Mesenteric fat pad (tissue), 1 donor: ENCODE measurements around the gene USP10. TPM values are rescaled to one million over a fixed set of nuclear protein-coding genes. Genes with fewer than 3 reads are reported as not detected.

Experiments
- DNase-seq: peaks from one replicate; pipeline ENCODE4 v3.0.0-alpha.2; 2020; ENCODE audit warnings: low spot score
- total RNA-seq: library from RNA; stranded (reverse); fragmentation: NEBNext Ultra II Directional; extraction: Animal tissue kit (Norgen Biotek cat#: 25700); gene quantifications from one replicate; pipeline ENCODE4 v1.2.1, GENCODE V29; 2021
- donor health status: DM: yes; HTN: yes; CAD: no.

Gene USP10
- total RNA-seq, 1 donor from 2014 or later, result 86.0 TPM

DNA sequence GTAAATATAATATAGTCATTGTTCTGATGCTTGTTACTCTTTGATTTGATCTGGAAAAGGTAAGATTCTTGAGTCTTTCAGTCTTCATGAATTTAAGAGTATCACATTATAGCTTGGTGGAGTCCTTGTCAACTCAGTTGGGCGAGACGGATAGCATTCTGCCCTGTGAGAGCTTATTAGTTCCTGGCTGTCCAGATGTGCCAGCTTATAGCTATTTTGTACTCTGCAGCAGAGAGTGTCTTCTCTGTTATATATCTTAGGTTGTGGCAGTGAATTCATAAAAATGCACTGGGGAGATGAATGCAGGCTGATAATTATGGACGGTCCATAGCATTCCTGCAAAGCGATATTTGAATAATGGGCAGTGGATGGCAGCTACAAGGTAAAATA, 69.0 kb downstream of the USP10 start:
- no peak for DNase-seq

DNA sequence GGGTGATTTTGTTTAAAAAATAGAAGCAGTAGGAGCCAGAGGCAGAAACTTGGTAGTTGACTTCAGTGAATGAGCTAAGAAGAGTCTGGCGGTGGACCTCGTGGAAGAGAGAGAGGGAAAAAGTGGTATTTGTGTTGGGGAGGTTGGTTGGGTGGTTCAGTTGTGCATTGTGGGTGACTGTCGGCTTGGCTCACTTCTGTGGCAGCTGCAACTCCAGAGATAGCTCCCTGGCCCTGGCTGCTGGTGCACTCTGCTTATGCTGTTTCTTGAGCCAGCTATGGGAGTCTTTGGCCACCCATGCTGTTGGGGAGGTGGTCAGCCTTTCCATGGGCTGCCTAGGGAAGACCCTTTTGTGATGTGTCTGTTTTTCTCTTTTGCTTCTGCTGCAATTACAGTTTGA, 69.6 kb downstream of the USP10 start:
- no peak for DNase-seq

DNA sequence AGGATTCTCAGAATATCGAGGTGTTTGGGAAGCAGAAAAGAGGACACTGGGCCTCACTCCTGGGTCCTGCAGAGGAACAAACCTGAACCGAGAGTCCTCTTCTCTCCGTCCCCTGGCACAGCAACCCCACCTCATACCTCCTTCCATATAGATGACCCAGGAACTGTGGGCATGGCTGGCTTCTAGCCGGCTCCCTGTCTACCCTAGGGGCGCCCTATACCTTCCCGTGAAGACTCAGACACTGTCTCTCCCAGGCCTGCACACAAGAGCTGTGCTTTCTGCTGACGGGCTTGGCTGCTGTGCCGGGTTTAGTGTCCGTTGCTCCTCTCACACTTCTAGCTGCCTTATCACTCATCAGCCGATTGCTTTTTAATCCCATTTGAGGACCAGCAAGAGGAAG, 73.5 kb downstream of the USP10 start:
- DNase-seq, result no peak

- DNase-seq, result no peak
Measured at GRCh38 chr16:84774810-84775209, 75.0 kb downstream of the USP10 start.

DNA sequence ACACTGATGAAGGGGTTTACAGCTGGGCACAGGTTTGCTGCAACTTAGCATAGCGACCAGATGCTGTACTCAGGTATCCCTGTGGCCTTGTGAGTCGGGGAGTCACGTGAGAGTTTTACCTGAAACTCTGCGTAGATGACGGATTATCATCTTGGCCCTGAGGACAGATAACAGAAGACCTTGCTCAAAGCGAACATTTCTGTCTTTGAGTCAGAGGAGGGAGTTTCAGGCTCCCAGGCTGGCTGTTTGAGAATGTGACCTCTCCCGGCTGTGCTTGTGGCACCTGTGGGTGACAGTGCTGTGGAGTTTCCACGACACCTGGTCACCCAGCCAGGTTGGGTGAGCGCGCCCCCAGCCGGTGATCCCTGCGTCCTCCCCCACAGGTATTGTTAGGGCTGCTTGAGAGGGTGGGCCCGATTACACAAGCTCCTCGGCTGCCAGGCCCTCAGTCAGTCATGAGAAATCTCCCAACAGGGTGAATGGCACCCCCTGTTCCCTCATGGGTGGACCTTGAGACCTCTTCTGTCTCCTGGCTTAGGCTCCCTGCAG, 75.5 kb downstream of the USP10 start:
- no peak for DNase-seq

DNA sequence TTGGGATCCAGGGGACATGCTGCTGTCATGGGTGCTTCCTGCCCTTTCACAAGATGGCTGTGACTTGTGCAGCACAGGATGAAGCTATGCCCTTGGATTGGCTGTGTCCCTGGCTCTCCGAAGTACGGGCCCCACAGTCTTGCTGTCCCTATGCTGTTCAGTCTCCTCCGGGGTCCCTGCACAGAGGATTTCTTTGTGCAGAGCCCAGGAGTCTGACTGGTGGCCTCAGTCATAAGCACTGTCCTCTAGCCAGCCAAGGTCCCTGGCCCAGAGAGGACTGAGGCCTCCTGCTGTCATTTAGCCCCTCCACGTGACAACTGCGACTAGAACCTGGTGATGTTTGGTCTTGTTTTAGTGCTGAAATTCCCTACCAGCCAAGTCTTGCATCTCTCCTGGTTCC, 77.6 kb downstream of the USP10 start:
- DNase-seq, result no peak

DNA sequence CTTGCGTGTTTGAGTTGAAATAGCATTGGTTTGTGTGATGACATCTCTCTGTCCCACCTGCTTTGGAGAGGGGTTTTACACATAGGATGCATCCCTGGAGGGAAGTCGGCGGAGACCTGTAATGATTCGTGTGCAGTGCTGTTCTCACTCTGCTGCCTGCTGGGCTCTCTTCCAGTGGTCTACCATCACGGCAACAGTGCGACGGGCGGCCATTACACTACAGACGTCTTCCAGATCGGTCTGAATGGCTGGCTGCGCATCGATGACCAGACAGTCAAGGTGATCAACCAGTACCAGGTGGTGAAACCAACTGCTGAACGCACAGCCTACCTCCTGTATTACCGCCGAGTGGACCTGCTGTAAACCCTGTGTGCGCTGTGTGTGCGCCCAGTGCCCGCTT, 78.9 kb downstream of the USP10 start:
- no peak for DNase-seq

GRCh38 chr16:84780063-84780462, 80.3 kb downstream of the USP10 start:
- no peak for DNase-seq

DNA sequence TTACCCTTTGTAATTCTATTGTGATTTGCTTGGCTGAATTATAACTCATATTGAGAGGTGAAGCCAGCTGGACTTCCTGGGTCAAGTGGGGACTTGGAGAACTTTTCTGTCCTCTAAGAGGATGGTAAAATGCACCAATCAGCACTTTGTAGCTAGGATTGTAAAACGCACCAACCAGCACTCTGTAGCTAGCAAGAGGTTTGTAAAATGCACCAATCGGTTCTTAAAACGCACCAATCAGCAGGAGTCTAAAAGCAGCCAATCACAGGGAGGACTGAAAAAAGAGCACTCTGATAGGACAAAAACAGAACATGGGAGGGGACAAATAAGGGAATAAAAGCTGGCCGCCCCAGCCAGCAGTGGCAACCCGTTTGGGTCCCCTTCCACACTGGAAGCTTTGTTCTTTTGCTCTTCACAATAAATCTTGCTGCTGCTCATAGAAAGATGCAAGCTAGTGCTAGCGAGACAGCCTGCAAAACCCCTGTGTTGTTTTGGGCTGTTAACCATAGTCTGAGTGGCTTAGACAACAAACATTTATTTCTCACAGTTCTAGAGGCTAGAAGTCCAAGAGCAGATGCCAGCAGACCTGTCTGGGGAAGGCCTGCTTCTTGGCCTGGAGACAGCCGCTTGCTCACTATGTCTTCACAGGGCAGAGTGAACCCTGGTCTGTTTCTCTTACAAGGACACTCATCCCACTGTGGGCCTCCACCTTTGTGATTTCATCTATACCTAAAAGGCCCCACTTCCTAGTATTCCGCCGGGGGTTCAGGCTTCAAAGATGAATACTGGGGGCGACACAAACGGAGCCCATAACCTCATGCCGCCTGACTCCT, 81.0 kb downstream of the USP10 start:
- DNase-seq, result no peak

GRCh38 chr16:84782846-84783245, 83.0 kb downstream of the USP10 start:
- no peak for DNase-seq

GRCh38 chr16:84785843-84786581, 86.2 kb downstream of the USP10 start:
- DNase-seq, result no peak

DNA sequence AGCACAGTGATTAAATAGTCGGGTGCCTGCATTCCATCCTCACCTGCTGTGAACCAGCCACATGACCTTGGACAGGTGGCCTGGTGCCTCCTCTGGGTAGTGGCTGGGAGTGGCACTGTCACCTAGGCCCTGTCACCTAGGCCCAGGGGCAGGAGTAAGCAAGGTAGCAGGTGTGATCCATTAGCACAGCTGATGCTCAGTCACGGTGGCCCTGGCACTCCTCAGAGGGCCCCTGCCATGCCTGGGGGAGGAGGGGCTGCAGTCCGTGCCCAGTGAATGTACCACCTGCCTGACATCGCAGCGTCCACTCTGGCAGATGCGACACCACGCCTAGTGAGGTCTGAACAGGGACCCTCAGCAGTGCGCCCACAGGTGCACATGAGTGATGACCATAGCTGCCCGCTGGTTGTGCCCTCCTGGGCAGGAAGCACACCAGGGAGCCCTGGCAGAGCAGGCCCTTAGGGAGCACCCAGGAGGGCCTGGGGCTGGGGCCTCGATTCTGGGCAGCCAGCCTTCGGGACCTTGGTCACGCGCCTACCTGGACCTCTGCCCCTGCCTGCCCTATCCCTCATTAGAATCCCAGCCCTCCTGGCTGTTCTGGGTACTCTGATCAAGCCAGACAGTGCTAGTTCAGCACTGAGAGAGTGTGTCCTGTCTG, 86.9 kb downstream of the USP10 start:
- no peak for DNase-seq

- no peak for DNase-seq
Measured at GRCh38 chr16:84787263-84787622, 87.4 kb downstream of the USP10 start.

DNA sequence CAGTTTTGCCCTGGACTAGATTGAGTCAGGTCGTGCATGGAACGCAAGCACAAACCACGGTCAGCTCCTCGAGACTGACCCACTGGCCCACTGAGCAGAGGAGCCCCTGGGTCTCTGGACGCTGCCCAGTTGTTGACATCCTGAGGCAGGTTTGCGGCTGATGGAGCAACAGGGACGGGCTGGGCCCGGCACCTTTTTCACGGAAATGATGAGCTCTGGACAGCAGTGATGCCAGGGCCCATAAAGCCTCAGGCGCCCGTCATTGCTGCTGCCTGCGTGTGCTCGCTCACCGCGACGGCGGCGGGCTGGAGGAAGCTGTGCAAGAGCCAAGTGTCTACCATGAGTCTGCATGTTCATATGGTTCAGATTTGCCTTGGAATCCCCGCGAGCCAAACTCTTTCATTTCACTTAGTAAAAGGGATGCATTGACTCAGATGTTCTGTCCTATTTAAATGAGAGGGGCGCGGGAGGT, 89.2 kb downstream of the USP10 start:
- DNase-seq, result no peak

DNA sequence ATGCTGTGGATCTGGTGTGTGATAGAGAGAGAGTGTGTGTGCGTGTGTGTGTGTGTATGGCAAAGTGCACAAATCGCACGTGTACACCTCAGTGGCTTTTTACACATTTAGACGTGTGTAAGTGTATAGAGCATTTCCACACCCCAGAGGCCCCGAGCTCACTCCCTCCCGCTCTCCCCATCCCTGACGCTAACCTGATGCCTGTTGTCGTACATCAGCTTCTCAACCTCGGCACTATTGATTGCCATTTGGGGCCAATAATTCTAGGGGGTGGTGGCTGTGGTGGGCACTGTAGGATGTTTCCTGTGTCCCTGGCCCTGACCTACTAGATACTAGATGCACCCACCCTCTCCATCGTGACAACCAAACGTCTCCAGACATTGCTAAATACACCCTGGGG, 89.6 kb downstream of the USP10 start:
- DNase-seq, result no peak

DNA sequence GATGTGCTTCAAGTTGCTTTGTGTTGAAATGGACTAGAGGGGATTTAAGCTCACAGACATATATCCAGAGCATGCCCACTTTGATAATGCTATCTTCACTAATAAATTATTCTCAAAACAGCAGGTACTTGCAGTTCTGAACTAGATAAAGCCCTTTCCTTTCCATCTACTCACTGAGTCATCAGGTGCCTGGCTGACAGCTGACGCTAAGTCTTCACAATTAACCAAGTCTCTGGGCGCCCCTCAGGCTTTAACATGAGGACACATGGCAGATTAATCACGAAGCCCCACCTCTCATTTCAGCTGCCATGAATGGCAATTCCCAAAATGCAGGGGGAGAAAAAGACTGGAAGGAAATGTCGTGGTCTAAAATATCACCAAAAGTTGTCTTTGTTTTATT, 90.5 kb downstream of the USP10 start:
- DNase-seq, result no peak

- DNase-seq, result no peak
Measured at GRCh38 chr16:84791088-84791487, 91.3 kb downstream of the USP10 start.

GRCh38 chr16:84791501-84791900, 91.7 kb downstream of the USP10 start:
- DNase-seq, result no peak

DNA sequence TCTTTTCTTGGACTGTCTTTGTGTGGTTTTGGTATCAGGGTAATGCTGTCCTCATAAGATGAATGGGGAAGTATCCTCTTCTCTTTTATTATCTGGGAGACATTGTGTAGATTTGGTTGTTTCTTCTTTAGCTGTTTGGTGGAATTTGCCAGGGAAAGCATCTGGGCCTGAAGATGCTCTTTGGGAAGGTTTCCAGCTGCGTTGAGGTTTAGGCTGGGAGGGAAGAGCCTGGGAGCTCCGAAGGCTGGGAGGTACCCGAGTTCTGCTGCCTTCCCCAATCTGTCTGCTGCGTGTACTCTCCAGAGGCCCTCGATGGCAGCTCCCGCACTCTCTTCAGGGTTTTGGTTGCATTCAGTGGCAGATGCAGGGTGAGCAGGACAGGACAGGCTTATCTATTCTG, 94.4 kb downstream of the USP10 start:
- DNase-seq, result no peak

DNA sequence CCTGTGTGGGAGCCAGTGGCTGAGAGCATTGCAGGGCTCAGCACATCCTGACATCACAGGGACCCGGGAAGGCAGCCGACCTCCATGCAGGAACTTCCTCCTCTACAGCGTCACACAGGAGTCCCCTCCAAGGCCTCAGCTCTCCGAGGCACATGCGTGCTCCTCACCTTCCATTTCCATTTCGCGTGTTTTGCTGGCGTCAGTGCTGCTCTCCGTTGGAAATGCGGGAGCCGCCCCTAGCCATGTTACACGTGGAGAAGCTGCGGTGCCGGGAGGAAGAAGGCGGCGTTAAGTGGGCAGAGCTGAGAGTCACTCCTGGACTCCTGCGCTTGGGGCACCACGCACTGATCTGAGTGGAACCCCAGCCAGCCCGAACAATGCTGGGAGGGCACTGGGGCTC, 94.8 kb downstream of the USP10 start:
- no peak for DNase-seq

- DNase-seq, result no peak
Measured at GRCh38 chr16:84795329-84796053, 95.7 kb downstream of the USP10 start.
